HG02759 (cell line): ENCODE measurements around the gene FBL.

ENCODE experiments used
- ATAC-seq: cut with Tn5 transposase; IDR thresholded peaks from one replicate; pipeline ENCODE4 v1.9.1; 2021; ENCODE audit warnings: mild to moderate bottlenecking, moderate library complexity; ENCODE audit not compliant: unreplicated experiment

Gene FBL

GRCh38 chr19:39843919-39844793 lies 2.0 kb downstream of the FBL start:
- no peak for ATAC-seq

GRCh38 chr19:39842693-39843435 lies 3.3 kb downstream of the FBL start:
- ATAC-seq, result no peak

- no peak for ATAC-seq
Observed at GRCh38 chr19:39841041-39841440, 5.1 kb downstream of the FBL start.

- ATAC-seq, result no peak
Observed at GRCh38 chr19:39840492-39840891, 5.7 kb downstream of the FBL start.

- no peak for ATAC-seq
Observed at GRCh38 chr19:39839678-39840327, 6.4 kb downstream of the FBL start.

GRCh38 chr19:39838569-39838968 lies 7.6 kb downstream of the FBL start:
- ATAC-seq, result no peak

- ATAC-seq, result no peak
Observed at GRCh38 chr19:39837978-39838377, 8.2 kb downstream of the FBL start.

- ATAC-seq, result no peak
Observed at GRCh38 chr19:39834287-39834841, 11.8 kb downstream of the FBL start.

- peak; percentile 88 for ATAC-seq
Observed at GRCh38 chr19:39833464-39834286, 12.5 kb downstream of the FBL start, which contains the start of gene DYRK1B. Gene DYRK1B, minus strand, starts transcription at chr19:39834162. Its CDS starts 2,295 bp downstream, at chr19:39831867.

- no peak for ATAC-seq
Observed at GRCh38 chr19:39833160-39833463, 13.1 kb downstream of the FBL start.

GRCh38 chr19:39832341-39833083 lies 13.7 kb downstream of the FBL start:
- ATAC-seq, result no peak

GRCh38 chr19:39831679-39832078 lies 14.5 kb downstream of the FBL start:
- no peak for ATAC-seq

GRCh38 chr19:39830847-39831246 lies 15.3 kb downstream of the FBL start:
- no peak for ATAC-seq

- ATAC-seq, result no peak
Observed at GRCh38 chr19:39830406-39830805, 15.8 kb downstream of the FBL start.

- no peak for ATAC-seq
Observed at GRCh38 chr19:39829702-39830275, 16.4 kb downstream of the FBL start.

GRCh38 chr19:39828654-39829032 lies 17.5 kb downstream of the FBL start:
- ATAC-seq, result no peak

GRCh38 chr19:39828015-39828653 lies 18.0 kb downstream of the FBL start:
- no peak for ATAC-seq

GRCh38 chr19:39827216-39827615 lies 19.0 kb downstream of the FBL start:
- ATAC-seq, result no peak

GRCh38 chr19:39826311-39826945 lies 19.8 kb downstream of the FBL start:
- no peak for ATAC-seq
